ENCODE results near the gene DKKL1.

DNA sequence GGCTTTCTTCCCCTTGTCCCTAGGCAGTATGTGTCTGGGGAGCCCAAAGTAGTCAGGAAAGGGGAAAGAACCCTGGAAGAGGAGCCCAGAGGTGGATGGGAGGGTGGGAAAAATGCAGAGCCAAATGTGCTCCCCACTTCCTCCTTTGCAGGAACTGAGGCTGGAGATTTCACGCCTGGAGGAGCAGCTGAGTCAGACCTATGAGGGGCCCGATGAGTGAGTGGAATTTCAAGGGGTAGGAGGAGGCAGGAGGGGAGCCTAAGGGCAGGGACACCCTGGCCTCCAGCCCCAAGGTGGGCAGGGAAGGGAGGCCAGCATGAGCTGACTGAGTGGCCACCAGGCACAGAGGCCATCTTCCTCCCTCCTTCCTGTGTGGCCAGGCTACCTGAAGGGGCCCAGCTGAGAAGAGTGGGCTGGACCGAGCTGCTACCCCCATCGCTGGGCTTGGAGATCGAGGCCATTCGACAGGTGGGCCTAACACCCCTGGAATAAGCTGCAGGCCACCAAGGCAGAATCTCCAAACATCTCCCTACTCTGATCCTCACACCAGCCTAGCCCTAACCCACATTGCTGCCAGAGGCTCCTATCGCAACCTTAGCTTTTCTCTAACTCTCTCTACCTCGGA is 45.3 kb downstream of the DKKL1 start:
- TF ChIP-seq, protein P1, sequence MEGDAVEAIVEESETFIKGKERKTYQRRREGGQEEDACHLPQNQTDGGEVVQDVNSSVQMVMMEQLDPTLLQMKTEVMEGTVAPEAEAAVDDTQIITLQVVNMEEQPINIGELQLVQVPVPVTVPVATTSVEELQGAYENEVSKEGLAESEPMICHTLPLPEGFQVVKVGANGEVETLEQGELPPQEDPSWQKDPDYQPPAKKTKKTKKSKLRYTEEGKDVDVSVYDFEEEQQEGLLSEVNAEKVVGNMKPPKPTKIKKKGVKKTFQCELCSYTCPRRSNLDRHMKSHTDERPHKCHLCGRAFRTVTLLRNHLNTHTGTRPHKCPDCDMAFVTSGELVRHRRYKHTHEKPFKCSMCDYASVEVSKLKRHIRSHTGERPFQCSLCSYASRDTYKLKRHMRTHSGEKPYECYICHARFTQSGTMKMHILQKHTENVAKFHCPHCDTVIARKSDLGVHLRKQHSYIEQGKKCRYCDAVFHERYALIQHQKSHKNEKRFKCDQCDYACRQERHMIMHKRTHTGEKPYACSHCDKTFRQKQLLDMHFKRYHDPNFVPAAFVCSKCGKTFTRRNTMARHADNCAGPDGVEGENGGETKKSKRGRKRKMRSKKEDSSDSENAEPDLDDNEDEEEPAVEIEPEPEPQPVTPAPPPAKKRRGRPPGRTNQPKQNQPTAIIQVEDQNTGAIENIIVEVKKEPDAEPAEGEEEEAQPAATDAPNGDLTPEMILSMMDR (IDR thresholded peaks at IDR 0.05; ENCODE audit: low read depth, low read length), result no peak
- no peak for TF ChIP-seq EZH2phosphoT487 (IDR thresholded peaks at IDR 0.05; ENCODE audit: low read depth)

Data from OCI-LY3 (cell line).